Measurements from ENCODE around the gene ANKRD13D.
"Not testable (repeated sequence)": the region's sequence is repeated elsewhere in the genome, so short reads cannot be mapped to it uniquely, and the experiment has no call there.

Gene ANKRD13D

GRCh38 chr11:67314218-67314617 is 25.1 kb downstream of the ANKRD13D start:
- no peak for DNase-seq (ENCODE audit: low read depth, low spot score)
- peak overlapping the region; percentile 99 for H3K27ac ChIP-seq

GRCh38 chr11:67315325-67315909 is 26.3 kb downstream of the ANKRD13D start:
- no peak for DNase-seq (ENCODE audit: low read depth, low spot score)
- H3K27ac ChIP-seq = peak overlapping the region; percentile 99

- no peak for DNase-seq (ENCODE audit: low read depth, low spot score)
- H3K27ac ChIP-seq = peak overlapping the region; percentile 98
Observed at GRCh38 chr11:67316882-67317204, 27.7 kb downstream of the ANKRD13D start.

GRCh38 chr11:67317205-67317887 is 28.2 kb downstream of the ANKRD13D start:
- H3K27ac ChIP-seq = peak overlapping the region; percentile 98
- DNase-seq (ENCODE audit: low read depth, low spot score) = peak; percentile 57

GRCh38 chr11:67317888-67318555 is 28.9 kb downstream of the ANKRD13D start:
- no peak for DNase-seq (ENCODE audit: low read depth, low spot score)
- H3K27ac ChIP-seq = peak overlapping the region; percentile 98

- not testable (repeated sequence) for DNase-seq (ENCODE audit: low read depth, low spot score); H3K27ac ChIP-seq
Observed at GRCh38 chr11:67318876-67319275, 29.8 kb downstream of the ANKRD13D start.

- no peak for DNase-seq (ENCODE audit: low read depth, low spot score)
- no peak overlapping the region for H3K27ac ChIP-seq
Observed at GRCh38 chr11:67320011-67320410, 30.9 kb downstream of the ANKRD13D start.

- no peak for DNase-seq (ENCODE audit: low read depth, low spot score)
- no peak overlapping the region for H3K27ac ChIP-seq
Observed at GRCh38 chr11:67320691-67321090, 31.6 kb downstream of the ANKRD13D start.

- no peak for DNase-seq (ENCODE audit: low read depth, low spot score)
- no peak overlapping the region for H3K27ac ChIP-seq
Observed at GRCh38 chr11:67321313-67321871, 32.3 kb downstream of the ANKRD13D start.

GRCh38 chr11:67322049-67322448 is 32.9 kb downstream of the ANKRD13D start:
- no peak for DNase-seq (ENCODE audit: low read depth, low spot score)
- no peak overlapping the region for H3K27ac ChIP-seq

GRCh38 chr11:67323526-67323925 is 34.4 kb downstream of the ANKRD13D start:
- no peak for DNase-seq (ENCODE audit: low read depth, low spot score)
- H3K27ac ChIP-seq = no peak overlapping the region

- no peak for DNase-seq (ENCODE audit: low read depth, low spot score)
- peak overlapping the region; percentile 44 for H3K27ac ChIP-seq
Observed at GRCh38 chr11:67332081-67332691, 43.1 kb downstream of the ANKRD13D start.

- no peak for DNase-seq (ENCODE audit: low read depth, low spot score)
- no peak overlapping the region for H3K27ac ChIP-seq
Observed at GRCh38 chr11:67337257-67337656, 48.2 kb downstream of the ANKRD13D start.

- H3K27ac ChIP-seq = peak overlapping the region; percentile 84
- no peak for DNase-seq (ENCODE audit: low read depth, low spot score)
Observed at GRCh38 chr11:67344264-67344663, 55.2 kb downstream of the ANKRD13D start.

GRCh38 chr11:67345247-67345919 is 56.3 kb downstream of the ANKRD13D start:
- no peak for DNase-seq (ENCODE audit: low read depth, low spot score)
- H3K27ac ChIP-seq = peak overlapping the region; percentile 84

- H3K27ac ChIP-seq = peak overlapping the region; percentile 84
- DNase-seq (ENCODE audit: low read depth, low spot score) = peak; percentile 94
Observed at GRCh38 chr11:67345920-67346819, 57.1 kb downstream of the ANKRD13D start.

- H3K27ac ChIP-seq = peak overlapping the region; percentile 22
- DNase-seq (ENCODE audit: low read depth, low spot score) = no peak
Observed at GRCh38 chr11:67347964-67348749, 59.1 kb downstream of the ANKRD13D start.

- peak overlapping the region; percentile 22 for H3K27ac ChIP-seq
- DNase-seq (ENCODE audit: low read depth, low spot score) = no peak
Observed at GRCh38 chr11:67349036-67349435, 59.9 kb downstream of the ANKRD13D start.

GRCh38 chr11:67349457-67349856 is 60.4 kb downstream of the ANKRD13D start:
- DNase-seq (ENCODE audit: low read depth, low spot score) = no peak
- no peak overlapping the region for H3K27ac ChIP-seq

All from epithelial cell of prostate (primary cell).